Renal cortex interstitium (tissue), 11 donors: ENCODE measurements around the gene LRRC74A. TPM values are rescaled to one million over a fixed set of nuclear protein-coding genes. Genes with fewer than 3 reads are reported as not detected.
A peak's percentile ranks its signal among the peaks of the same experiment; 100 is the strongest.
"Not testable (repeated sequence)": the region's sequence is repeated elsewhere in the genome, so short reads cannot be mapped to it uniquely, and the experiment has no call there.

Experiments
- DNase-seq, 11 donors: peaks; one replicate each; pipeline ENCODE4 v3.0.0-alpha.2; 2013; ENCODE audit warnings: low read depth in 9 of 11, low spot score in 4 of 11; ENCODE audit errors: extremely low read depth in 1 of 11
- polyA plus RNA-seq, 3 donors: library from polyadenylated mRNA; unstranded; fragments of 120-200 nt; gene quantifications; one replicate each; pipeline ENCODE4 v1.2.1, GENCODE V29; 2013; ENCODE audit not compliant: insufficient read length in 3 of 3

Gene LRRC74A
- polyA plus RNA-seq, 3 donors, result not detected

GRCh38 chr14:76910371-76910890 is 84.2 kb downstream of the LRRC74A start:
- no peak for DNase-seq

DNA sequence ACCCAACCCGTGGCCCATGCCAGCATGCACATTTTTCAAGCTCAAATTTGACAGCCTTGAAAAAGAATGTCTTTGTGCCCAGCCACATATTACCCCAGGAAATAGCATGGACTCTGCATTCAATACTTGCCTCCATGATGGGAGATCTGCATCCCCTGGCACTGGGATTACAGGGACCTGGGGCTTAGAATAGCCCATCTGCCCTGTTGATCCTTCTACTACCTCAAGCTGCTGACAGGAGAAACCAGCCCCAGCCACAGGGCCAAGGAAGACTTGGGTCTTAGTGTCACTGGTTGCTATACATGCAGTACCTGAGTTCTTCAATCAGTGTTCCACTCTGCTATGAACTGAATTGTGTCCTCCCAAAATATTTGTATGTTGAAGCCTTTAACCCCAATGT is 85.3 kb downstream of the LRRC74A start:
- DNase-seq, result no peak

GRCh38 chr14:76914533-76915081 is 88.4 kb downstream of the LRRC74A start:
- not testable (repeated sequence) for DNase-seq

DNA sequence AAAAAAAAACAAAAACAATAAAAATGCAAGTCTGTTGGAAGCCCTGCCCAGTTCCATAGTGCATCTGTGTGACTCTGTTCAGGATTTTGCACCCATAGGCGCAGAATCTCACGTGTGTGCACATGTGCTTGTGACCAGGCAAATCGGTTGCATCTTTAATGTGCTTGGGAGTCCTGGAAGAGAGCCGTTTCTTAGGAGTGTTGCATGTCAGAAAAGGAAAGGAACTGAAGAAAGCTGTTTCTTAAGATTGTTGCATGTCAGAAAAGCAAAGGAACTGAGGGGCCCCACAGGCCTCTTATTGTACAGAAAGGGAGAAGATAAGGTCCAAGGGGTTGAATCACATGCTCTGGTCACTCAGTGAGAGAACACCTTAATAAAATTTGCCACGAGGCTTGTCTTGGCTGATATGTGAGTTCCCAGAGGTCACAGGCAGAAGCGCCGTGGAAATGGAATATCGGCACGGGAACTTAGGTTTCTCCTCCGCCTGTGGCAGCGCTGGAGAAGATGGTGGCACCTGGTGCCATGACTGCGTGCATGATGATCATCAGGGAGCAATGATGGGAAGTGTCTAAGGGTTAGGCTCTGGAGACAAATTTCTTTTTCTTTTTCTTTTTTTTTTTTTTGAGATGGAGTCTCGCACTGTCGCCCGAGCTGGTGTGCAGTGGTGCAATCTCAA is 90.0 kb downstream of the LRRC74A start:
- no peak for DNase-seq

DNA sequence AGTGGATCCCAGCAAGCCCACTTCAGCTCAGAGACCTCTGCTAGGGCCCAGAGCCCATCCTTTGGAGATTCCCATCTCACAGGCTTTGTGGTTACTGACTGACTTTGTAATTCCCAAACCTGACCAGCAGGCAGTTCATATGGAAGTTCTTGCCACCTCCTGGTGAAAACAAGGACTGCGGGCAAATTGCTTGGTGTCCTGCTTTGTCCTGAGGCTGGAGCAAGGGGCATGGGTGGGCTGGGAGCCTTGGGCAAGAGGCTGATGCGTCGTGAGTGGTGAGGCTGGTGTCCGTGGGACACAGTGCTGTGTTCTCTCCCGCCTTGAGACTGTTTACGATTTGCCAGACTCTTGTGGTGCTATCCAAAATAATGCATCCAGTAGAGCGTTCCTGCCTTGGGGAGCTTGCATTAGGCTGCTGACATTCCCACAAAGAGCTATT is 91.0 kb downstream of the LRRC74A start:
- DNase-seq, result no peak

DNA sequence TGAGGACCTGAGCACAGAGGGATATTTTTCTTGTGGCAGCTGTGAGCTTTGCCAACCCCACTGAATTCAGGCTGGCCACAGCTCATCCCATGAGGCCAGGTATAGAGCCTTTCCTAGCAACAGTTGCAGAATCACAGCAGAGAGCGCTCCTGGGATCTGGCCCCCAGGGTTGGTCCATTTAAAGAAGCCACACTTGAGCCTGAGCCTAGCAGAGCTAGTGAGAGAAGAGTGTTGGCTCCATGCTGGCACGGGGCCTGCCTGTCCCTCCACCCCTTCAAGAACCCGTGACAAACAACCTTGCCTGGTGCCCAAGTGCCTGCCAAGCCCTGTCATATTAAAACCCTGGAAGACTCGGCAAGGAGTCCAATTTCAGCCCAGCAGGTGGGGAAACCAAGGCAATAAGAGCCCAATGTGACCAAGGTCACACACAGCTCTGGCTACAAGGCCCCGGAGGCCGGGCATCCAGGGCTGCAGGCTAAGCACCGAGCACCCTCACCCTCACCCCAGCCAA is 91.6 kb downstream of the LRRC74A start:
- no peak for DNase-seq

DNA sequence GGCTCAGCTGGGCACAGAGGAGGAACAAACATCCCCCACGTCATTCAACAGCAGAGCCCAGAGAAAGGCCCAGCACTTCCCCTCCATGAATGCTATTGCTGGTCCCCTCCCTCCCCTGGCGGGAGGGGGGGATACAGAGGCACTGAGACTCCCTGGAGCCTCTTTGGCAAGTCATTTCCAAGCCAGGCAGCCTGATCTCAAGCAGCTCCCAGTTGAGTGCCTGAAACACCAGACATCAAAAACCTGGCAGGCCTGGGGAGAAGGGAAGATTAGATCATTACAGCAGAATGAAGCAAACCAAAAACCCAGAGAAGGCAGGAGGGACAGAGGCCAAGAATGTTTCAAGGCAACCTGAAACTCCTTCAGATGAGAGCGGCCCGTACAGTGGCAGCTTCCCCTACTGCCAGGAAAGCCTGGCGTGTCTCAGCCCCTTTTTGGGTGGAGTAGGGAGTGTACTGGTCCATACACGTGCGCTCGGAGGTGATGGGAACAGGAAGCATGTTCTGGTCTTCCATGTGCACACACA is 92.1 kb downstream of the LRRC74A start:
- no peak for DNase-seq

DNA sequence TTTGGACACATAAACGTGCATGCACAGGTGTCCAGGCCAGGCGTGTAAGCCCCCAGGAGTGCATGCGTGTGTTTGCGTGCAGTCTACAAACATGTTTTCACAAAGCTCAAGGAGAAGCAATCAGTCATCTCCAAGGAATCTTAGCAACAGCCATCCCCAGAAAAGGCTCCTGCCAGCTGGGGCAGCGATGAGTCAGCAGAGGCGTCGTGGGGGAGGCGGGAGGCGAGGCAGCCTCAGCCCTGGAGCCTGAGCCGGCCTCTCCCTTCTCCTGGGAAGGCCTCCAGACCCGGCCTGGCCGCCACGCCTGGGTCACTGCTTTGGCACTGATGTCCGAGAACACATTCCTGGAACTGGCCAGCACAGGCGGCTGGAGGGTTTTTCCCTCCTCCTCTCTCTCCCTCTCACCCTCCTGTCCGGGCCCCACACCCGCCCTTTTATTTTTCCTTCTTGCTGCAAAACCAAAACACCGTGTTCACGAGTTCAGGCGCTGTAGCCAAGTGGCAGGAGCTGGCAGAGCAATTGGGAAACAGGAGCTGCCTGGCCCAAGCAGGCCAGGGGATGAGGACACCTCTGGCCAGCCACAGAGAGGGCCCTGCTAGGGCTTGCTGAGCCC is 92.7 kb downstream of the LRRC74A start:
- peak in 2 of 11 donors; percentile 80 to 87 for DNase-seq

Other genes starting within 250 kb of the LRRC74A start
- gene VASH1, start 64.9 kb upstream of the LRRC74A start, polyA plus RNA-seq, result 10 to 100 TPM; 34.3 to 44.6 (median 34.5) TPM
- gene ANGEL1, start 13.5 kb upstream of the LRRC74A start, polyA plus RNA-seq, result 10 to 100 TPM; 26.1 to 39.2 (median 26.1) TPM
- gene IRF2BPL, start 202.3 kb downstream of the LRRC74A start, polyA plus RNA-seq, result 10 to 100 TPM; 50.3 to 62.4 (median 52.7) TPM